ENCODE results near the gene NKAPL.

Gene NKAPL

DNA sequence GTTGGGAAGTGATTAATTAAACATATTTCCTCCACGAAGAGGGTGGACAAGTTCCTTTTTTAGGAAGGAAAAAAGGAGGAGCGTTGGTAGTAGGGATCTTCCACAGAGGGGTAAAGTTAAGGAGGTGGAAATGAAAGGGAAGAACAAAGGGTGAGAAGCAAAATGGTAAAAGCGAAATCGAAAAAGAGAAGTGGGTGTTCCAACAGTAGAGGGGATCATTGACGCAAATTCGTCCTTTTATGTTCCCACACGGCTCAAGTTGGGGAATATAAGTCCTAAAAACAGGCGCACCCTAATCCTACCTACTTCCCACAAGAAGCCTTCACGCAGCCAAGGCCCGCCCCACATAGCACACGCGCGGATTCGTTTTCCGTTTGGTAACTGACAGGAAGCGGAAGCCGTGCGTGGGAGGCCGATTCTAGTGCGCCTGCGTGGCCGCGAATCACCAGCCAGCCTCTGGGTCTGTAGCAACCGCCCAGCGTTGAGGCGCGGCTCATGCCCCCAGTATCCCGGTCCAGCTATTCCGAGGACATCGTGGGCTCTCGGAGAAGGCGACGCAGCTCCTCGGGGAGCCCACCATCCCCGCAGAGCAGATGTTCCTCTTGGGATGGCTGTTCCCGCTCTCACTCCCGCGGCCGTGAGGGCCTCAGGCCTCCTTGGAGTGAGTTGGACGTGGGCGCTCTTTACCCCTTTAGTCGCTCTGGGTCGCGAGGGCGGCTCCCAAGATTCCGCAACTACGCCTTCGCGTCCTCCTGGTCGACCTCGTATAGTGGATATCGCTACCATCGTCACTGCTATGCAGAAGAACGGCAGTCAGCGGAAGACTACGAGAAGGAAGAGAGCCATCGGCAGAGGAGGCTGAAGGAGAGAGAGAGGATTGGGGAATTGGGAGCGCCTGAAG, at the start of gene NKAPL:
Gene NKAPL (plus strand): TSS at position 421 of the 901 bp plus-strand sequence. CDS start 75 bp downstream, at position 496.
- peak; percentile 46 for DNase-seq (ENCODE audit: low spot score)

DNA sequence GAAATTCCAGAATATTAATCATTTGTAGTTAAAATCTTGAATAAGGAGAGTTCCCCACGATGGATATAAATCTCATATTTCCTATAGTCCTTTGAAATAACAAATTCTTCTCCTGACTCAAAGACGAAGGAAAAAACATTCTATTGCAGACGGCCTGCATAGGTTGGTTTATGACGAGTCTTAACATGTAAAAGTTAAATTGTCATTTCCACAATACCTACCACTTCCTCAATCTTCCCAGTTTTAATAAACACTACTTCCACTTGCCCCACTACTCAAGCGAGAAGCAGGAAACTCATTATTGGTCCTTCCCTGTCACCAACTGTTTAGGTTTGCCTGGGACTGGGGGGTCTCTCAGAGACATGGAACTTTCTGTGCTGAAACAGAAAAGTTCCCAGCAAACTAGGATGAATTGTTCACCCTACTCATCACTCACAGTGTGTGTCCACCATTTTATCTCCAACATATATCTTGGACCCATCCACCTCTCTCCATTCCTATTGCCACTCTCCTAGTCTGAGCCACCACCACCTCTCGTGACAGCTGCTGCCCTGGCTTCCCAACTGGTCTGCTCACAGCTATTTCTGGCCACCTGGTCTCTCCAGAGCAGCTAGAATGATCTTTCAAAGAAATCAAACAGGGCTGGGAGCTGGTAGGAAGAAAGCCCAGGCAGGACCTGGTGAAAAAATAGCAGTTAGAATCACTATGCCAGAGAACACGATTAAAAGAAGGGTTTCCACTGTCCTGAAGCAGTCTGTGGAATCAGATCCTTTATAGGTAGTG, 49.2 kb upstream of the NKAPL start:
- no peak for DNase-seq (ENCODE audit: low spot score)

GRCh38 chr6:28211840-28212509, 47.1 kb upstream of the NKAPL start:
- no peak for DNase-seq (ENCODE audit: low spot score)

GRCh38 chr6:28212510-28213212, 46.4 kb upstream of the NKAPL start:
- peak; percentile 40 for DNase-seq (ENCODE audit: low spot score)

DNA sequence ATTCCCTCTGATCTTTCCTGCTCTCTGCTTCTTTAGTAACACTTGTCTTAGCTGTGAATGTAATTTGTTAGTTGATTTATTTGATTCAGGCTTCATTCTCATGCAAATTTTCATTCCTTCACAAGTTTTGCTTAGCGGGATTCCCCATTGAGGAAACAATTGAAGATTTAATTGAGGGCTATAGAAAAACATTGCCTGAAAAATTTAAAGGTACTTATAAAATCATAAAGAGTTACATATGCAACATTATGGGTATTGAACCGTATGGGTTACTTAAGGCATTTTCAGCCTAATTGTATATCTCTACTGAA, 45.9 kb upstream of the NKAPL start:
- no peak for DNase-seq (ENCODE audit: low spot score)

- DNase-seq (ENCODE audit: low spot score): no peak
Observed at GRCh38 chr6:28215425-28215824, 43.7 kb upstream of the NKAPL start.

DNA sequence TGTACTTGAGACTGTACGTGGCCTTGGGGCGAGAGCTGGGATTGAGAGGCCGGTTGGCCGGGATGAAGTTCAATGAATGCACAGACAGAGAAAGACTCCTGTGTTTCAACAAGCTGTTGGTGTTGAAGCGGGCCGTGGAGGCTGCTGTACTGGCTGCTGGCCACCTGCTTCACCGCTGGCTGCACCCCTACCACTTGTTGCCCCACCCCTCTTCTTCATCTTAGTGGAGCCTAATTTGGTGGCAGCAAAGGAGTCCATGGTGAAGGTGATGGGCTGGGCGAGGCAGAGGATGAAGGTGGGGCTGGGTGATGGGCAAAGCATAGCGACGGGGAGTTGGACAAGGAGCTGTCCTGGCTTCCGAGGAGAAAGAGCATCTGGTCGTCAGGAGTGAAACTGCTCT, 41.2 kb upstream of the NKAPL start:
- no peak for DNase-seq (ENCODE audit: low spot score)

DNA sequence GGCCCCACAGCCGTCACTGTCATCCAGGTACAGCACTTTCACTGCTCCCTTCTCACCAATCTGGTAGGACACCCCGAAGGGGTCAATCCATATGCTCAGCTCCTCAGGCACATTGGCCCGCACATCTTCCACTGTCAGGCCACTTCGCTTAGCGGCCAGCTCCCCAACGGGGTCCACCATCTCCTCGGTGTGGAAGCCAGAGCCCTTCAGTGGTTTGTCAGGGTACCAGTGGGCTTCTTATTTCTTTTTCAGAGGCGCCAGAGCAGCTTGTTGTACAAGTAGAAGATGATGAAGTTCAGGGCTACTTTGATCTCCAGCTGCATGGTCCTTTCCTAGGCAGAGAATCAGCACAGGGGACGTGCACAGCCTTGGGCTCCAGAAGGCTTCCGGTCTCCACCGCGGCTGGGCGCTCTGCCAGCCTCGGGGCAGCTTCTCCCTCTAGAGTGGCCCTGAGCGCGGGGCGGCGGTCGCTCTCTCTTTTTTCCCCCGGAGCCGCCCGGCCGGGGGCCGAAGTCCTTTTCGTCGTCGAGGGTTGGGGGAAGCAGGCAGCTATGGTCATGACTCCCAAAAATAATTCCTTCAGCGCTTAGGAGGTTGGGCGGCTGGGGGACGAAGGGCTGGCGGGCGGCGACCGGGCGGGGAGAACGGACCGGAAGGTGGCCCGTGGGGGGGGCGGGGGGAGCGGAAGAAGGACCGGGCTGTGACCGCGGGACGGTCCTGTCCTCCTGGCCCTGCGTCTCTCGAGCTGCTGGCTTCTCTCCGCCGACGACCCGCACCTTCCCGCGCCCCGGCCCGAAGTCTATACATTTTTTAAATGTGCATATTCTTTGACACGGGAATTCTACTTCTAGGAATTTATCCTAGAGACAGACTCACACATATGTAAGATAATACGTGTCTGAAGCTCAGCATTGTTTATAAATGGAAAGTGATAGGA, 40.5 kb upstream of the NKAPL start:
- DNase-seq (ENCODE audit: low spot score): peak; percentile 74

GRCh38 chr6:28220257-28221133, 38.6 kb upstream of the NKAPL start:
- no peak for DNase-seq (ENCODE audit: low spot score)

- DNase-seq (ENCODE audit: low spot score): no peak
Observed at GRCh38 chr6:28224131-28225055, 34.7 kb upstream of the NKAPL start.

DNA sequence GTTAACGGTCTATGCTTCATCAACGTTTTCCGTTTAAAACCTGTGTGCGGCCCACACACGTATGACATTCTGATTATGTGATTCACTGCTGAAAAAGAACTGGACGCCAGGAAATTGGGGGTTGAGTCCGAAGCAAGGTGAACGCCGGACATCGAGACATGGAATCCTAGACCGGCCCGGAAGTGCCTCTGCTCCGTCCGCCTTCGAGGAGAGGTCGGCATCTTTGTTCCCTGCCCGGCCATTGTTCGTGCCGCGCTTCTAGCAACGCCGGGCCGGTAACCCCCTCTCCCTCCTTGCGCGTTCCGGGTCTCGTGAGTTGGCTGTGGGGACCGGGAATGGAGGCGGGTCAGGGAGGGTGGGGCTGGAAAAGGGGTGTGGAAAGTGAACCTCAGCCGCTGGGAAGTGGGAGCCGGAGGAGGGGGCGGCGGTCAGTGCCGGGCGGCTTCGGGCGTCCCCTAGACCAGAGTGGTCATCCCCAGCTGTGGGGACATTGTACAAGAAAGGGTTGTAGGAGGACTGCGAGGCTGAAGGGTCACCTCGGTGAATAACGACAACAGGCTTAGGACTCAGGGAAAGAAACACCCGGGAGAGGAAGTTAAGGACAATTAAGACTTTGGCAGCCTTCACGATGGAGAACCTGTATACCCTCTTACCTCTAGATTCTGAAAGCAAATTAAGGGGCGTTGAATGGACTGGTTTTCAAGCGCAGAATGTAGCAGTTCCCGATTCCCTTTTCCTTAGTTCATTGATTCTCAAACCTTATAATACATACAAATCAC, 33.9 kb upstream of the NKAPL start, which contains the start of gene ZSCAN9:
Gene ZSCAN9 (plus strand): TSS at position 220 of the 779 bp plus-strand sequence. CDS start 1,810 bp downstream, outside the sequence.
- DNase-seq (ENCODE audit: low spot score): peak; percentile 36

- no peak for DNase-seq (ENCODE audit: low spot score)
Observed at GRCh38 chr6:28226460-28226859, 32.6 kb upstream of the NKAPL start.

- DNase-seq (ENCODE audit: low spot score): no peak
Observed at GRCh38 chr6:28232785-28233184, 26.3 kb upstream of the NKAPL start.

DNA sequence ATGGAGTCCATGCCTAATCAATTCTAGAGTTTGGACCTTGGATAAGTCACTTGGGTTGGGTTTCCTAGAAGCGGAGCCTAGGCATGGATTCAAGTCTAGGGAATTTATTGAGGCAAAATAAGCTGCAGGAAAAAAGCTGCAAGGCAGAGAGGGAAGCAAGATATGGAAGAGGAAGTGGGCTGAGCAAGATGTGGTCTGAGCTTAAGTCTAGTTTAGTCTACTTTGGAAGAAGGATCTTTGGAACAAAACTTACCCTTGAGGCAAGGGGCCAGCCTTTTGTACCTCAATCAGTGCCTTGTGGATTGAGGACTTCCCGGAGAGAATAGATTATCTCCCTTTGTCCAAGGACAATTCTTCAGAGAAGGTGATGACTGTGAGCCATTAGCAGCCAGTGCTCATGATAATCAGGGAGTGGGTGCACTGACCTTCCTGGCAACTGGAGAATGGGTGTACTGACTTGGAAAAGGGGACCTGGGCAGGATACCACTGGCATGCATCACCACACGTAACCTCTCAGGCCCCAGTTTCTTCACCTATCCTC, 23.1 kb upstream of the NKAPL start:
- no peak for DNase-seq (ENCODE audit: low spot score)

- no peak for DNase-seq (ENCODE audit: low spot score)
Observed at GRCh38 chr6:28239636-28240035, 19.5 kb upstream of the NKAPL start.

DNA sequence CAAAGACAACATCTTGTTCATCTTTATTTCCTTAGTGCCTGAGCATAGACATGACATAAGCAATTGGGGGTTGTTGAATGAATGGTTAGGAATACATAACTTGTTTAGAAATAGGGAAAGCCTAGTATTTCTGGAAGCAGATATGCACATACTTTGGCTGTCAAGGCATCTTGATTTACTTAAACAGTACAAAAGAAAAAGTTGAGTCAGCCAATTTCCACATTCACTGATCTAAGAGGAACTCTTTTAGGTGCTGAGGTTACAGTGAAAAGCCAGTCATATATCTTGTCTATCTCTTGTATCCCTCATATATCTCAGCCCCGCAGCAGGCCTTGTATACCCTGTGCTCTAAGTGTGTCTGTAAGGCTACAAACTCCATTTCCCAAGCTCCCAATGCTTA, 18.6 kb upstream of the NKAPL start:
- DNase-seq (ENCODE audit: low spot score): no peak

GRCh38 chr6:28243946-28244345, 15.2 kb upstream of the NKAPL start:
- DNase-seq (ENCODE audit: low spot score): no peak
